Measurements from ENCODE around the gene MPDU1. TPM values are rescaled to one million over a fixed set of nuclear protein-coding genes. Genes with fewer than 3 reads are reported as not detected.
A peak's percentile ranks its signal among the peaks of the same experiment; 100 is the strongest.
"Not testable (repeated sequence)": the region's sequence is repeated elsewhere in the genome, so short reads cannot be mapped to it uniquely, and the experiment has no call there.

MPDU1 gene
- total RNA-seq, 1 donor from 2014 or later = 60.2 TPM

DNA sequence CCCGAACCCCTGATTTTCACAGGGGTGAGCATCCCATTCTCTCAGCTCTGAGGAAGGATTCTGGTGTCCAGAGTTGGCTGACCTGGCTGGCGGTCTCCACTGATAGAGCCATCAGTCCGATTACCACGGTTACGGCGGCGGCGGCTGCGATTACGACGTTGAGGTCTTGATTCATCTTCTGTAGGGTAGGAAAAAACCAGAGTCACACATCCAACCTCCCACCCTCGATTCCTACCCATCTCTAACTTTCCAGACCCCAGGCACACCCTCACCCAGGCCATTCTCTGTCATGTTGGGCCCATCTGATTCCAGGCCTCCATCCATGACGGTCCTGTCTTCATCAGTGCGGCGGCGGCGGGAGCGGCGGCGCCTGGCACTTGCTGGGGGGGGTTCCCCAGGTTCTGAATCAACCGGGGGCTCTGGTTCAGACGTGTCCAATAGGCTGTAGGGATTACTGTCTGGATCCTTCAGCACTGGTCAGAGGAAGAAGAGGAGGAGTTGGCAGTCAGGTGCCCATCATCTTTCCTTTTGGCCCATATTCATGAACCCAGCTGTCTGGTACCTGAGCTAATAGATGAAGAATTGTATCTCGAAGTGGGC is 8.9 kb downstream of the MPDU1 start:
- peaks cover 15% of the 10 kb centered on the region for H3K4me1 Mint-ChIP-seq (ENCODE audit: low read depth, unreplicated experiment)
- peaks cover 7% of the 10 kb centered on the region for H3K27me3 Mint-ChIP-seq (ENCODE audit: unreplicated experiment)
- H3K36me3 Mint-ChIP-seq (ENCODE audit: unreplicated experiment) = no peaks in the 10 kb centered on the region
- TF ChIP-seq, protein P1, sequence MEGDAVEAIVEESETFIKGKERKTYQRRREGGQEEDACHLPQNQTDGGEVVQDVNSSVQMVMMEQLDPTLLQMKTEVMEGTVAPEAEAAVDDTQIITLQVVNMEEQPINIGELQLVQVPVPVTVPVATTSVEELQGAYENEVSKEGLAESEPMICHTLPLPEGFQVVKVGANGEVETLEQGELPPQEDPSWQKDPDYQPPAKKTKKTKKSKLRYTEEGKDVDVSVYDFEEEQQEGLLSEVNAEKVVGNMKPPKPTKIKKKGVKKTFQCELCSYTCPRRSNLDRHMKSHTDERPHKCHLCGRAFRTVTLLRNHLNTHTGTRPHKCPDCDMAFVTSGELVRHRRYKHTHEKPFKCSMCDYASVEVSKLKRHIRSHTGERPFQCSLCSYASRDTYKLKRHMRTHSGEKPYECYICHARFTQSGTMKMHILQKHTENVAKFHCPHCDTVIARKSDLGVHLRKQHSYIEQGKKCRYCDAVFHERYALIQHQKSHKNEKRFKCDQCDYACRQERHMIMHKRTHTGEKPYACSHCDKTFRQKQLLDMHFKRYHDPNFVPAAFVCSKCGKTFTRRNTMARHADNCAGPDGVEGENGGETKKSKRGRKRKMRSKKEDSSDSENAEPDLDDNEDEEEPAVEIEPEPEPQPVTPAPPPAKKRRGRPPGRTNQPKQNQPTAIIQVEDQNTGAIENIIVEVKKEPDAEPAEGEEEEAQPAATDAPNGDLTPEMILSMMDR (IDR thresholded peaks at IDR 0.05; ENCODE audit: partially characterized antibody, unreplicated experiment) = no peak
- H3K4me3 Mint-ChIP-seq (ENCODE audit: unreplicated experiment) = no peak overlapping the region
- H3K9me3 Mint-ChIP-seq (ENCODE audit: unreplicated experiment) = peaks cover 1% of the 10 kb centered on the region
- DNase-seq = no peak
- no peak overlapping the region for H3K27ac Mint-ChIP-seq (ENCODE audit: unreplicated experiment)

GRCh38 chr17:7593296-7593695 is 9.6 kb downstream of the MPDU1 start:
- peak; percentile 64 for DNase-seq
- H3K27me3 Mint-ChIP-seq (ENCODE audit: unreplicated experiment) = peaks cover 7% of the 10 kb centered on the region
- H3K4me3 Mint-ChIP-seq (ENCODE audit: unreplicated experiment) = peak overlapping the region; percentile 17
- peak overlapping the region; percentile 34 for H3K27ac Mint-ChIP-seq (ENCODE audit: unreplicated experiment)
- no peaks in the 10 kb centered on the region for H3K9me3 Mint-ChIP-seq (ENCODE audit: unreplicated experiment)
- H3K36me3 Mint-ChIP-seq (ENCODE audit: unreplicated experiment) = peaks cover under 1% of the 10 kb centered on the region
- peaks cover 15% of the 10 kb centered on the region for H3K4me1 Mint-ChIP-seq (ENCODE audit: low read depth, unreplicated experiment)
- TF ChIP-seq, protein P1 (IDR thresholded peaks at IDR 0.05; ENCODE audit: partially characterized antibody, unreplicated experiment) = no peak

- H3K27ac Mint-ChIP-seq (ENCODE audit: unreplicated experiment); H3K36me3 Mint-ChIP-seq (ENCODE audit: unreplicated experiment); H3K9me3 Mint-ChIP-seq (ENCODE audit: unreplicated experiment); H3K27me3 Mint-ChIP-seq (ENCODE audit: unreplicated experiment); H3K4me3 Mint-ChIP-seq (ENCODE audit: unreplicated experiment); DNase-seq: not testable (repeated sequence)
- H3K4me1 Mint-ChIP-seq (ENCODE audit: low read depth, unreplicated experiment) = peaks cover 13% of the 10 kb centered on the region
These were observed 13.9 kb downstream of the MPDU1 start for GRCh38 chr17:7597561-7597960.

GRCh38 chr17:7606280-7606679 is 22.6 kb downstream of the MPDU1 start:
- Mint-ChIP-seq H3K4me1 (ENCODE audit: low read depth, unreplicated experiment) (peaks cover 5% of the 10 kb centered on the region), H3K36me3 (ENCODE audit: unreplicated experiment) (peaks cover 10% of the 10 kb centered on the region), H3K9me3 (ENCODE audit: unreplicated experiment) (peaks cover 3% of the 10 kb centered on the region), H3K4me3 (ENCODE audit: unreplicated experiment) (peak overlapping the region; percentile 63), H3K27me3 (ENCODE audit: unreplicated experiment) (no peaks in the 10 kb centered on the region), H3K27ac (ENCODE audit: unreplicated experiment) (peak overlapping the region; percentile 63)
- no peak for DNase-seq
- TF ChIP-seq, protein P1 (IDR thresholded peaks at IDR 0.05; ENCODE audit: partially characterized antibody, unreplicated experiment) = no peak

GRCh38 chr17:7610641-7611040 is 27.0 kb downstream of the MPDU1 start:
- H3K27ac Mint-ChIP-seq (ENCODE audit: unreplicated experiment) = no peak overlapping the region
- H3K4me3 Mint-ChIP-seq (ENCODE audit: unreplicated experiment) = peak overlapping the region; percentile 58
- H3K4me1 Mint-ChIP-seq (ENCODE audit: low read depth, unreplicated experiment) = peaks cover 20% of the 10 kb centered on the region
- peaks cover 11% of the 10 kb centered on the region for H3K27me3 Mint-ChIP-seq (ENCODE audit: unreplicated experiment)
- H3K9me3 Mint-ChIP-seq (ENCODE audit: unreplicated experiment) = peaks cover 8% of the 10 kb centered on the region
- no peaks in the 10 kb centered on the region for H3K36me3 Mint-ChIP-seq (ENCODE audit: unreplicated experiment)
- no peak for DNase-seq
- TF ChIP-seq, protein P1 (IDR thresholded peaks at IDR 0.05; ENCODE audit: partially characterized antibody, unreplicated experiment) = no peak

Data from glutamatergic neuron (in vitro differentiated cells).